Measurements from ENCODE around the gene NADK2.
A peak's percentile ranks its signal among the peaks of the same experiment; 100 is the strongest.

The NADK2 gene

DNA sequence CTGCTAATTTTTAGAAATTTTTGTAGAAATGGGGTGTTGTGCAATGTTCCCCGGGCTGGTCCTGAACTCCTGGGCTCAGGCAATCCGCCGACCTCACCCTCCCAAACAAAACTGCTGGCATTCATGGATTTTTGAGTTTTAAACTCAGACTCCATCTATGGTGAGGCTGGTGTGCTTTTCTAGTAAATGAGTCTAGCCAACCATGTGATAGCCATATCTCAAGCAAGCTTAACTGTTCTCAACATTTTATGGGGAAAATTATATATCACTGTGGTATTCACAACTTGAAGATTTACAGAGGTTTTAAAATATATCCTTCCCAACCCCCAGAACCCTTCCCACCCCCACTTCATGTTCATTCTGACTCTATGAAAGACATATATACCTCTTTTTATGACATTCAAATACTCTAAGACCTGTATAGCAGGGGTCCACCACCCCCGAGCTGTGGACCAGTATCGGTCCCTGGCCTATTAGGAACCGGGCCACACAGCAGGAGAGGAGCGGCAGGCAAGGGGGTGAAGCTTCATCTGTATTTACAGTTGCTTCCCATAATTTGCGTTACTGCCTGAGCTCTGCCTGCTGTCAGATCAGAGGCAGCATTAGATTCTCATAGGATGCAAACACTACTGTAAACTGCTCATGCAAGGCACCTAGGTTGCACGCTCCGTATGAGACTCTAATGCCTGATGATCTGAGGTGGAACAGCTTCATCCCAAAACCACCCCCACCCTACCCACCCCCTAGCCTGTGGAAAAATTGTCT lies 4.5 kb upstream of the NADK2 start:
- no peak for DNase-seq (ENCODE audit: low read depth)

DNA sequence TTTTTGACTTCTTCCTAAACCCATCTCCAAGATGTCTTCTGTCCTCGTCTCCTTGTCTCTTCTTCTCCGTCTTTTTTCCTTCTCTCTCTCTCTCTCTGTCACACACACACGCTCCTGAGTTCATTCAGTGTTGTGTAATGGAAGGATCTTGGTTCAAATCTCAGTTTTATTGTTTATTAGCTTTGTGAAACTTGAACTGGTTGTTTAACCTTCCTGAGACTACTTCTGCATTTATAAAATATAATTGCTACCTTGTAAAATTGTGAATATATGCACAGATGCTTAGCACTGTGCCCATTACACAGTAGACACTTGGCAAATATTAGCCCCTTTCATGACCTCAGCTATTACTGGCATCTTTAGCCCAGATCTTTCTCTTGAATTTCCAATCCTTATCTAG lies 2.4 kb upstream of the NADK2 start:
- no peak for DNase-seq (ENCODE audit: low read depth)

DNA sequence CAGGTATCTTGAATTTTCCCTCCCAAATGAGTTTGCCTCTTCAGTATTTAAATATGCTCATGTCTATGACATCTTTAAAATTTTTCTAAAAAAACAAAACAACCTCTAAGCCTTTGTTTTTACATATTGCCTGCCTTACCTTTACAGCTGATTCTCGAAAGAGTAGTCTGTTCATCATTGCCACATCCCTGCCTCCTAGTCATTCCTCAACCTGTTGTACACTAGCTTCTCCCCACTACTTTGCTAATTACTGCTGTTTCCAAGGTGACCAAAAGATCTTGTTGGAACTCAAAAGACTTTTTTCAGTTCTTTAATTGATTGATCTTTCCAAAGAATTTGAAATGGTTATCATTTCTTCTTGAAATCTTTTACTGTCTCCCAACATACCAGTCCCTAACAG lies 1.9 kb upstream of the NADK2 start:
- DNase-seq (ENCODE audit: low read depth) = no peak

DNA sequence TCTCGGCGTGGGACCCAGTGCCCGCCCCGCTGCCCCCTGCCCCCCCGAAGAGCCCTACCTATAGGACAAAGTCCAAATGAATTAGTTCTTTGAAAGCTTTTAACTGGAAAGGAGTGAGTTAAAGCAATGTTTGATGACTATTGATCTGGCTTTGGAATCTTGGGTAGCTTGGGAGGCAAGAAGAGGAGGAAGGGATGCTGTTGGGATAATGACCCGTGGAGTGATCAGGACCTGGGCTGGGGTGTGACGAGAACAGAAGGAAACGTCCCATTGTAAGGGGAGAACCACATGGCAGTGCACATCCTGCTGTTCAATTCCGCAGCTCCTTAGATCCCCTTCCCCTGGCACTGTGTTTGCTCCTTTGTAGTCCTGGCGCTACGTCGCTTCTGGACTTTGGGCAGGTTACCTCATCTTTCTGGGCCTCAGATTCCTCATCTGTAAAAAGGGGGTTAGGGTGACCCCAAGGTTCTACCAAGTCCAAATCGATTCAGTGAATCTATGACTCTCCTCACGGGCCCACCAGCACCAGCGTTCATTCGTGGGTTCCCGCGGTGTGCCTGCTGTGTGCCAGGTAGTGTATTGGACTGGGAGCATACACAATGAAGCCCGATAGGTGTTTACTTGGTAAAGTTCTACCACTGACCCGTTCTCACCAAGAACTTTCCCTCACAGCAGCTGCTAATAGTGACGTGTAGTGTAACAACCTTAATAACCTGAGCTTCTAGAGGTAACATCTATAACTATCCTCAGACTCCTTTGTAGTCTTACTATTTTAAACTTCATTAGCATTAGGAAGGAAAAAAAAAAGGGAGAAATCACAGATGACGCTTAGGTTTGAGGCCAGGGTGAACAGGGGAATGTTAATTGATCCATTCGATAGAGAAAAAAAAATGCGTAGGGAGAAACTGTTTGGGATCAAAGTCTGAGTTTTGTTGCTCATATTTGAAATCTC lies 1.1 kb upstream of the NADK2 start:
- no peak for DNase-seq (ENCODE audit: low read depth)

DNA sequence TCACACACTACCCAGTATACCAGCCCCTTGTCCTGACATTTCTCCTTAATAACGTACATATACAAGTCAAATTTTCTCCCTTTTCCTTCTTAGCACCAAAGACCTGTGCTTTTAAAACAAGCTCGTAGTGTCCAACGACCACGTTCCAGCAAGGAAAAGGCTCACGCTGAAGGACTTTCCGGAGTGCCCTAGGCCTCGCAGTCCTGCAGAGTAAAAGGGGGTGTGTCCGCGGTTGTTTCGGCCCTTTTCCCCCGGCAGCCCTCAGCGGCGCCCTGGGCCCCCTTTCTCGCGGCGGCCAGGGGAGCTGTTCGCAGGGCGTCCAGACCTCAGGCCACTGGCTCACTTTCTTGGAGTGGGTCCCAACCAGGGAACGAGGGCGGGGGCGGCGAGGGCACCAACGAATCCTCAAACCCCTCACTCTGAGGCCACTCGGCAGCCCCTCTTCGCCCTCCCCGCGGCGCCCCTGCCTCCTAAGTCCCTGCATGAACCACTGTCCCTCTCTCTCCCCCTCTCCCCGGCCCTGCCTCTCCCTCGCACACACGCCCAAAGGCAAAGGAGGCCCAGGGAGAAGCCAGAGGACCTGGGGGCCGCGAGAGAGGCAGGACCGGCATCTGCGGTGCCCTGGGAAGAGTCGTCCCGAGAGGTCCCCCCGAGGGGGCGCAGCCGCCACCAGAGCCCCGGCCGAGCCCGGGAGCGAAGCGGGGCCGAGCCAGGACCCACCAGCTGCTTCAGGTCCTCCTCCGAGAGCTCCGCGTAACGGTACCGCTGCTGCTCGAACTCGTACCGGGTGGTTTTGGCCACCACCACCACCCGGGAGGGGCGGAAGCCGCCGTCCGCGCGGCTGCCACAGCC lies 720 bp downstream of the NADK2 start:
- DNase-seq (ENCODE audit: low read depth) = no peak

DNA sequence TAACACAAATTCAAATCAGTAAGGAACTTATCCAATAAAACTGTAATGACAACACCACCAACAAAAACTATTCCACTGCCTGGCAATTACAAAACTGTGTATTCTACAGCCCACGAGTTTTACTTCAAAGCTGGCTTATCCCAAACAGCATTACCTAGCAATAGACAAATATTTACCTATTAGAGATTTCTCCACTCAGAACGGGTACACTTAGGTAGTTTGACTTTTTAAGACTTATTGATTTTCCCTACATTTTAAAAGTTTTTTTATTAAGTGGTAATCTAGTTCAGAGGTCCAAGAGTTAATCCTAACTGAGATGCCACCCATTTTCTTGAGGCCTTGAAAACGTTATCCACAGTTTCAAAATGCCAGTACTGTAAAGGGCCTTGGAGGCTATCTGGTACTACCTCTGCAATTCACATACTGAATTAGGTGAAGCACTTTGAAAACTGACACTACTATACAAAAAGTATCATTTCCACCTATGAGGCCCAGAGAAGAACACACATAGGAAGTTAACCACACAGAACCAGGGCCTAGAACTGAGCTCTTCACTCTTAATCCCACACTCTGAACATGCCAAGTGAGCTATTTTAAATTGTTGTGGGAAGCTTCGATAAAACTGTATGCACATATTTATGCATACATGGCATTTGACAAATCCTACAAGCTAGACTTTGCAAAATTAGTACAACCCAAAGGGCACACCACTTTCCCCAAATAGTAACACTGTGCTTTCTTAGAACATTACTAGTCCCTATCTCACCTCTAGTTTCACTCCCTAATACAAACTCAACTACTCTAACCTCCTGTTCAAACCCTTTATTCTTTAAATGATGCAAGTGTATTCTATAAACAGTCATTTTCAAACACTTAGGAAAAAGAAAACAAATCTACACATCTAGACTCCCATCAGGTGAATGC lies 2.1 kb downstream of the NADK2 start:
- DNase-seq (ENCODE audit: low read depth) = no peak

DNA sequence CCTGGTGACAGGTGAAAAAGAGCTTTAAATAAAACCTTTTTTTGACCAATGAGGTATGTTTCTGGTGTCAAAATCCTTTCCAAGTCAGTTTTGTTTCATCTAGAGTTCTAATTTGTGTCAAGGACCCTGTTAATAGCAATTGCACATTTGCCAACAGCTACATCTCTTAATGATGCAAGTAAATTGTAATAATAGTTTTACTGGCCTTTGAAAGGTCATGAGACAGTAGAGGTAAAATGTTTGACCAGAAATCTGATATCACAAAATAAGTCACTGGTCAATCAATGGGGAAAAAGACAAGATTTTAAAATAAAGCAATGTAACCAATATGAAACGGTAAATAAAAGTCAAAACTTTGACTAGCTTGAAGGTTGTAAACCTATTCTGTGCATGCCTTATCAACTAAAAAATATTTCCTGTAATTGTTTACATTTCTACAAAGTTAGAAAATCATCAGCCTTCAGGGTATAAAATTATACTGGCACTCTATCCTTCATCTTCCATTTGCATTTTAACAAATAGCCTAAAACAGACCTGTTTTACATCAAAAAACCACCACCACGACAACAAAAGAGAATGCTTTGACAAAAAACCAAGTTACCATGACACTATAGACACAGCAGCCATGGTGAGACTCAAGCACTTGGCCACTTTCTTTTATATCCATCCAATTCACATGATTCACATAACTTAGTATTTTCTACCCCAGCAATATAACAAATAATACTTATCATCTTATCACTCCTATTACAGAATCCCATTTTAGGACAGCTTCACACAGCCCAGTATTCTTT lies 3.0 kb downstream of the NADK2 start:
- no peak for DNase-seq (ENCODE audit: low read depth)

DNA sequence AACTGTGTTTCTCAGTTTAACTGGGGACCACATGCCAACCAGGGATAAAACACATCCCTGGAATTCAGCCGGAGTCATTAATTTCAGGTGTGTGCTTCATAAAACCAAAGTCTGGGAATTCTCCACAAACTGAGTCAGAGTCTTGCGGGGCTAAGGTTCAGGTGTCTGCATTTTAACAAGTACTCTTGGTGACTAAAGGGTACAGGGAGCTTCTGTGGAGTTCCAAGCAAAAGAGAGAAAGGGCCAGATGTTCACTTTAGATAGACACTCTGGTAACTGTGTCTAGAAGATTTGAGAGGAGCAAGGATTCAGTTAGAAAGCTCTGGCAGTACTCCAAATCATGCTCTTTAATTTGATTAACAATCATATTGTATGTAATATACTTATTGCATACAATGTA lies 4.0 kb downstream of the NADK2 start:
- DNase-seq (ENCODE audit: low read depth) = no peak

DNA sequence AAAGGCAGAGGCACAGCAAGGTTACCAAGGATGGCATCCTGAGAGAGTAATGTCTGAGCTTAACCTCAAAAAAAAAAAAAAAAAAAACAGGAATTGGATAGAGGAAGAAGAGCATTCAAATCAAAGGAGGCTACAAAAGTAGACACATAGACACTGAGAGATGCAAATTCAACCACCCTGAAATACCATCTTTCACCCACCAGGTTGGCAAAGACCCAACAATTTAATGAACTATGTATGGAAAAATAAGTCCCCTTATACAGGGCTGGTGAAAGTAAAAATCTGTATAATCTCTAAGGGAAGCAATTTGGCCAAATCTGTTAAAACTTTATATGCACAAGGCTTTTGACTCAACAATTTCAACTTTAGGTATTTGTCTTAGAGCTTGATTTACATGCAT lies 4.9 kb downstream of the NADK2 start:
- no peak for DNase-seq (ENCODE audit: low read depth)

DNA sequence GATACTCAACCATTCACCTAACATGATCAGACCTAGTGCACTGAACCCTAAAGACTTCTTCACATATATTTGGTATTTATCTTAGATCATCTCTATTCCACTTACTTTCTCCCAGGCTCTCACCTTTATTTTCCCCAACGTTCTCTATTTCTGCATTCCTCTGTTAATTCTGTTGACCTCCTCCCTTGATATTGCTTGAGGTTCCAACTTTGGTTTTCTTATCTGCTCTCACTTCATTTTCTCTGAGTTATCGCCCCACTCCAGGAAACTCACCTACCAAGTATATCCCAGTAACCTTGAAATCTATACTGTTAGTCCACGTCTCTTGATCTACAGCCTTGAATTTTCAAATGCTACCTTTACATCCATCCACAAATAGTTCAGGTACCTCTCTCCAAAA lies 9.2 kb downstream of the NADK2 start:
- no peak for DNase-seq (ENCODE audit: low read depth)

DNA sequence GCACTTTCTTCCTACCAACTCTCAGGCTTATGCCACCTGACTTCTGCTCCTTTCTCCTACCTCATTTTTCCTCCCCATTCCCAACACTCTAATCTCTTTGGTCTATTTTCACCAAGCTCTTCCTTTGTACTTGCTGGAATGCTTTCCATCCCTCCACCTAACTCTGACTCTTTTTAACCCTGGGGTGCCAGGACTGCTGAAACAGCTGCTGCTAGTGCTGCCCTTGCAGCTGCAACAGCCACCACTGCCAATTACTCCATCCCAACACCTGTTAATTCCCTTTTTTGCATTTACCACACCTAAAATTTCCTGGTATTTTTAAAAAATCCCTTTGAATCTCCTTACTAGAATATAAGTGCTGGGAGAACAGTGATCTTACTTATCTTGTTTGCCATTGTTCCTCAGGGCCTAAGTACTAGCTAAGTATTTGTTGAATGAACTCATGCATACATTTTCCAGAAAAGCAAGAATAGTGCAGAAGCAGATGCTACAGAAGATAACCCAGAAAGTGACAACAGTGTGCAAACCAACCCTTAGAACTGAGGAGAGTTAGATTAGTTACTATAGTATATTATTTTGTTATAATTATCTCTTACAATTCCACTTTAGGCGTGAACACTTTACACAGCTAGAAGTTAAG lies 11.5 kb downstream of the NADK2 start:
- DNase-seq (ENCODE audit: low read depth) = no peak

DNA sequence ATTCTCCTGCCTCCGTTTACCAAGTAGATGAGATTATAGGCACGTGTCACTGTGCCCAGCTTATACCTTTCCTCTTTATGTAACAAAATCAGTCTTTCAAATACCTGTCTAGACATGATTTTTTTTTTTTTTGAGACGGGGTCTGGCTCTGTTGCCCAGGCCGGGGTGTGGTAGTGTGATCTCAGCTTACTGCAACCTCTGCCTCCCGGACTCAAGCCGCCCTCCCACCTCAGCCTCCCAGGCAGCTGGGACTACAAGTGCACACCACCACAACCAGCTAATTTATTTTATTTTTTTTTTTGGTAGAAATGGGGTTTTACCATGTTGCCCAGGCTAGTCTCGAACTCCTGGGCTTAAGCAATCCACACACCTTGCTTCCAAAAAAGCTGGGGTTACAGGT lies 13.2 kb downstream of the NADK2 start:
- DNase-seq (ENCODE audit: low read depth) = no peak

DNA sequence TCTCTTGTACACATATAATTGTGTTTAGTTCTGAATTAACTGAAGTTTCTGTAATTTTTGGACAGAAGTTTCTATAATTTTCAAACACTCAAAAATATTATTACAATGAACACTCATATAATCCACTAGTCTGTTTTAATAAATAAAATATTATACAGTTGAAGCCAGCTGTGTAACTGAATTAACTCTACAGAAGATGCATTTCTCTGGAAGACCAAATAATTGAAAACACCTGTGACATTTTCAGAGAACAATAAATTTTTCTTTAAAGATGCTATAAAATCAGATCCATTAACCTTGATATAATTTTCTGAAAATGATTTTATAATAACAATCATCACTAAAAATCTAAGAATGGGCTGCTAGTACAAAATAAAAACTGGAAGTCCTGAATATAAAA lies 14.7 kb downstream of the NADK2 start:
- no peak for DNase-seq (ENCODE audit: low read depth)

DNA sequence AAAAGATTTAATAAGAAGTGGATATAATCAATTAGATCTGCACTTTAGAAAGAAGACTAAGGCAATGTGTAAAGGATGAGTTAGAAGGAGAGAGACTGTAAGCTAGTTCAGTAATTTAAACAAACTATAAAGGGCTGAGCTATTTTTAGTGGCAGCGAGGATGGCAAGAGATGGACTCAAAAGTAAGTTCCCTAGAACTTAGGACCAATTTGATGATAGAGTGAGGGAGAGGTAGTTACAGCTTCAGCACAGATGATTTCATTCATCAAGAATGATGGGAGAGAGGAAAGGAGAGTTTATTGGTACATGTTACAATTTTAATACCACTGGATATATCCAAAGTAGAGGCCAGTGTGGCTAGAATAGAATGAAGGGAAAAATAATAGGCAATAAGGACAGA lies 19.1 kb downstream of the NADK2 start:
- no peak for DNase-seq (ENCODE audit: low read depth)

DNA sequence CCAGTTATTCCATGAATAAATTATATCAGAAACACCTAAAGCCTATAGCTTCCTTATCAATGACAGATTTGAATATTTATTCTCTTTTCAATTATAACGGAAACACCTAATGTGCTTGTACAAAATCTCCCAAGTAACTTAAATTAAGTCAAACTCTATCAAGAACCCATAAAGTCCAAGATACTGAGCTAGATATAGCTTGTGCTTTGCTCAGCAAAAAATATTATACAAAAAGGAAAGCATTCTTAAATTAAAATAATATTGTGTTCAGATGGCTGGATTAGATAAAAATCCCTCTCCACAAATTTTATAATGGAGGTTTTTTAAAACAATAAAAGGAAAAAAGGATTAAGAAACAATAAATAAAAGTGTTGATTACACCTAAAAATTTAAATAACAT lies 23.7 kb downstream of the NADK2 start:
- DNase-seq (ENCODE audit: low read depth) = no peak

DNA sequence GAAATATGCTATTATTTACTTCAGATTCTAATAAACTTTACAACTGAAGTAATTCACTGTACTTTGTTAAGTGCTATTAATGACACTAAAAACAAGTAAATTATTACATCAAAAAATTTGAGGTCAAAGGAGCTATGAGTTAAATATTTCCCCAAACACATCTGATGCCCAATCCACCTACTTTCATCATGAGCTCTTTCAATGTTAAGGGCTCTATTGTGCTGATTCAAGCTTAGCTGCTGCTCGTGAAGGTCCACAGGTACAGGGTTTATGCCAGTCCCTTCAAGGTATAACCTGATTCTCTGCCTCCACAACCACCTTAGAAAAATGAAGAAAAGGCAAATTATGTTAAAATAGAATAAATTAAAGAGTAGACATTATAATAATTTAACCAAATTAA lies 24.2 kb downstream of the NADK2 start:
- DNase-seq (ENCODE audit: low read depth) = no peak

DNA sequence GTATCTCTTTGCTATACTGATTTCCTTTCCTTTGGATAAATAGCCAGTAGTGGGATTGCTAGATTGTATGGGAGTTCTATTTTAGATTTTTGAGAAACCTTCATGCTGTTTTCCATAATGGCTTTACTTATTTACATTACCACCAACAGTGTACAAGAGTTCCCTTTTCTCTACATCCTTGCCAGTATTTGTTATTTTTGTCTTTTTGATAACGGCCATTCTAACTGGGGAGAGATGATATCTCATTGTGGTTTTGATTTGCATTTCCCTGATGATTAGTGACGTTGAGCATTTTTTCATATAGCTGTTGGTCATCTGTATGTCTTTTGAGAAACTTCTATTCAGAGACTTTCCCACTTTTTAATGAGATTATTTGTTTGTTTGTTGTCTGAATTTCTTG lies 25.8 kb downstream of the NADK2 start:
- DNase-seq (ENCODE audit: low read depth) = no peak

DNA sequence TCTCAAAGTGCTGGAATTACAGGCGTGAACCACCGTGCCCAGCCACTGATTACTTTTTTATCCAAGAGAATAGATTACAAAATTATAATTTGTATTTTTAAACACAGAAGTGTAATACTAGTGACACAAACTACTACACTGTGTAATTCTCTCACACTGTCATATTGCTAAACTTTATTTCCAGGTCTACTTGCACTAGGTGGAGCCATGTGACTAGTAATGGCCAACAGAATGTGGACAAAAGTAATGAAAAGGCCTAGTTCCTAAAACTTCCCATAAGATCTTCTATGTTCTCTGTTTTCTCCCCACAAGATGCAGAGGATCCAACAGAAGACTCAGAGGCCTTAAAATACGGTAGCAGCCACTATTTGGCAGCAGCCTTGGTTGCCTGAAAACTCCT lies 27.3 kb downstream of the NADK2 start:
- no peak for DNase-seq (ENCODE audit: low read depth)

DNA sequence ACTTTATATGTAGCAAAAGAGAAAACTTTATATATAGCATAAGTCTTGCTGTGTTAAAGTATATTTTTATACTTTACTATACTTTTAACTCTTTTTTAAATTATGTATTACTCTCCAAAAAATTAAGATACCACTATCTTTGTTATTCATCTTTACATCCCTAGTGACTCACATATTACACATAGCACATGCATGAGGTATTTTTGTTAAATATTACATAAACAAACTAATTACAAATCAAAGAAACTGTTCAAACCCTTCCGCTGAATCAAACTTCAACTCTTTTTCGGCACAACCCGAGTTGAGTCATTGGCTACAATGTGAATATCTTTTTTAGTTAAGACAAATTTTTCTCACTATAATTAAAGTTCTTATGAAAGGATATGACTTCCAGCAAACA lies 32.1 kb downstream of the NADK2 start:
- peak; percentile 14 for DNase-seq (ENCODE audit: low read depth)

DNA sequence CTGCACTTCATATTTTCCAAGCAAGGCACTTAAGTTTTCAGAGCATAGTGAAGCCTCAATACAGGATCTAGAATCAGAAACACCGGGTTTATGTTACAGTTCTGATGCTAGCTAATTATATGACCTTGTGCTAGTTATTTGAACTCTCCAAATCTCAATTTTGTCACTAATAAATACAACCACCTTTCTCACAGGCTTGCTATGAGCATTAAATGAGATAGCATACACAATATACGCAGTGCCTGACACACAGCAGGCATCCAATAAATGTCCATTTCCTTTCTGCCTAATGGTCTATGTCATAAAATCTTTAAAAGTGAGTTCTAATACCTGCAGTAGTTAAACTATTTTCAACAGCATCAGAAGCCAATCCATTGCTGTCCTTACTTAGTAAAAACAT lies 32.9 kb downstream of the NADK2 start:
- DNase-seq (ENCODE audit: low read depth) = no peak

Measured in non-pigmented ciliary epithelial cell (primary cell).